Measurements from ENCODE around the gene CCL8. TPM values are rescaled to one million over a fixed set of nuclear protein-coding genes. Genes with fewer than 3 reads are reported as not detected.

Gene CCL8
- total and polyA plus RNA-seq, 10 of the 15 experiments (the other 5 are each of a cell fraction or from before 2014, with no cell fraction given) = not detected

- Histone ChIP-seq H3K4me1 (ENCODE audit: control insufficient read depth, insufficient read depth, low read length) (no peaks in the 10 kb centered on the region), H3K4me2 (ENCODE audit: control insufficient read depth, insufficient read depth) (no peak overlapping the region), H4K20me1 (ENCODE audit: control insufficient read depth, insufficient read depth) (no peaks in the 10 kb centered on the region), H3K27ac (ENCODE audit: control insufficient read depth, insufficient read depth) (no peak overlapping the region), H3K4me3 (no peak overlapping the region), H2AFZ (ENCODE audit: control insufficient read depth, low read depth, low read length) (no peak overlapping the region), H3K27me3 (replicated peaks in 1 of 2; ENCODE audit: control insufficient read depth in 2 of 2, insufficient read depth in 2 of 2, low read length in 1 of 2) (peaks cover 0 to 4% of the 10 kb centered on the region in 2 experiments; a peak in 3 of 4 replicates), H3K36me3 (ENCODE audit: control insufficient read depth in 2 of 2, insufficient read depth in 2 of 2, low read length in 1 of 2) (no peaks in the 10 kb centered on the region), H3K9ac (ENCODE audit: control insufficient read depth, insufficient read depth, low read length) (no peak overlapping the region), H3K79me2 (ENCODE audit: control insufficient read depth, insufficient read depth, low read length) (no peaks in the 10 kb centered on the region), H3K9me3 (replicated peaks; ENCODE audit: control insufficient read depth, insufficient read depth, low read length) (no peaks in the 10 kb centered on the region)
- no peak for ATAC-seq
- SMC1A ChIA-PET (ENCODE audit: uncharacterized antibody, unreplicated experiment) = no interaction called here
- FAIRE-seq = no peak
- RAD21 ChIA-PET (ENCODE audit: unreplicated experiment) = no interaction called here
- POLR2A ChIA-PET = no interaction called here
- in situ Hi-C loops (cut with MboI) (no loop called here), intact Hi-C loops (cut with micrococcal nuclease; ENCODE audit: unreplicated experiment) (no loop called here)
- DNase-seq (ENCODE audit: low read depth, low spot score) = no peak
- TF ChIP-seq CBFB (IDR thresholded peaks at IDR 0.05; ENCODE audit: low read depth) (no peak), BACH1 (IDR thresholded peaks at IDR 0.05; ENCODE audit: borderline replicate concordance) (no peak), RELB (IDR thresholded peaks at IDR 0.05; ENCODE audit: low read depth) (no peak), CREB1 (IDR thresholded peaks at IDR 0.05; ENCODE audit: low read depth) (no peak), MTA2 (IDR thresholded peaks at IDR 0.05; ENCODE audit: low read depth) (no peak), SMAD1 (IDR thresholded peaks at IDR 0.05; ENCODE audit: low read depth, partially characterized antibody) (no peak), YBX1 (IDR thresholded peaks at IDR 0.05) (no peak), CTCF (IDR thresholded peaks at IDR 0.05 in 2 of 3, conservative IDR thresholded peaks at IDR 0.05 in 1 of 3; ENCODE audit: control insufficient read depth in 2 of 3, extremely low read depth in 1 of 3, insufficient read depth in 1 of 3, low read depth in 3 of 3, low read length in 3 of 3) (no peak), GATAD2B (conservative IDR thresholded peaks at IDR 0.05; ENCODE audit: low read depth) (no peak), TCF7 (IDR thresholded peaks at IDR 0.05; ENCODE audit: borderline replicate concordance) (no peak), ZBTB40 (IDR thresholded peaks at IDR 0.05; ENCODE audit: borderline replicate concordance) (no peak), MXI1 (IDR thresholded peaks at IDR 0.05; ENCODE audit: low read depth, low read length) (no peak), YY1 (IDR thresholded peaks at IDR 0.05; ENCODE audit: low read depth, low read length) (no peak), IRF5 (IDR thresholded peaks at IDR 0.05; ENCODE audit: borderline replicate concordance) (no peak)
- CTCF ChIA-PET = interaction anchor here (0.9 to 1.0 kb wide), 2 partner anchors 52 to 137 kb away, joined by 3 to 4 read pairs; no protein-coding TSS in a partner anchor
- BruUV-seq (replicated peaks) = no TSS peak
Observed at GRCh38 chr17:34308371-34308770, 10.9 kb upstream of the CCL8 start.
